Erythroblast (primary cell): ENCODE data around the gene PODXL.

ENCODE experiments used
- GATA1 ChIP-seq: IDR thresholded peaks from 2 replicates; pipeline ENCODE4 v1.6.1; 2011; ENCODE audit warnings: low read depth, mild to moderate bottlenecking, control low read depth, low read length, moderate library complexity
- POLR2A ChIP-seq: IDR thresholded peaks from 2 replicates; pipeline ENCODE4 v1.6.1; 2011; ENCODE audit warnings: mild to moderate bottlenecking, low read length

- TF ChIP-seq POLR2A (no peak), GATA1 (no peak)
These were observed 69.2 kb downstream of the PODXL start for GRCh38 chr7:131487217-131487616.
